ENCODE measurements around the gene BICRAL.
A peak's percentile ranks its signal among the peaks of the same experiment; 100 is the strongest.

Gene BICRAL

DNA sequence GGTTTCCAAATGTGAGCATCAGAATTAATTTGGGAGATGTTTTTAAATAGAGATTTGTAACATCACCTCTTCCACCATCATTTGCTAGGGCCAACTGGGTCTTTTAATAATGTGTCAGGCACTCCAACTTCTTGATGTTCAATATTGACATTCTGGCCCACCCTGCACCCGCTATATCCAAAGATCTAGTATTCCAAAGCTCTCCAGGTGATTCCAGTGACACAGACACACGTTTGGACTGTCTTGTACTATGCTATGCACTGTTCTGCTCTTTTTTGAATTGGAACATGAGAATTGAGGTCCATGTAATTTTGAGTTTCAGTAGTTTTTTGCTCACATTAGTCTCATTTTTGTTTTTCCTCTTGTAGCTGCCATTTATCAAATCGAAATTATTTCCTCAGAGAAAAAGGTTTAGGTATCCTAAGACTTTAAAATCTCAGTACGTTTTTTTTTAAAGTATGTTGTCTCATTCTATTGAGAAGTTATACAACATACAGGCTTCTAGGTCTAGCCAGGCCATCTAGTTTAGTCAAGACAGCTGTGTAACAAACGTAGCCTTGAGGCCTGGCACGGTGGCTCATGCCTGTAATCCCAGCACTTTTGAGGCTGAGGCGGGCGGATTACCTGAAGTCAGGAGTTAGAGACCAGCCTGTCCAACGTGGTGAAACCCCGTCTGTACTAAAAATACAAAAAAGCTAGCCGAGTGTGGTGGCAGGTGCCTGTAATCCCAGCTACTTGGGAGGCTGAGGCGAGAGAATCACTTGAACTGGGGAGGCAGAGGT, 3.1 kb downstream of the BICRAL start:
- peak overlapping the region; percentile 84 for H3K4me3 ChIP-seq (ENCODE audit: low read length)
- TF ChIP-seq, protein P1, sequence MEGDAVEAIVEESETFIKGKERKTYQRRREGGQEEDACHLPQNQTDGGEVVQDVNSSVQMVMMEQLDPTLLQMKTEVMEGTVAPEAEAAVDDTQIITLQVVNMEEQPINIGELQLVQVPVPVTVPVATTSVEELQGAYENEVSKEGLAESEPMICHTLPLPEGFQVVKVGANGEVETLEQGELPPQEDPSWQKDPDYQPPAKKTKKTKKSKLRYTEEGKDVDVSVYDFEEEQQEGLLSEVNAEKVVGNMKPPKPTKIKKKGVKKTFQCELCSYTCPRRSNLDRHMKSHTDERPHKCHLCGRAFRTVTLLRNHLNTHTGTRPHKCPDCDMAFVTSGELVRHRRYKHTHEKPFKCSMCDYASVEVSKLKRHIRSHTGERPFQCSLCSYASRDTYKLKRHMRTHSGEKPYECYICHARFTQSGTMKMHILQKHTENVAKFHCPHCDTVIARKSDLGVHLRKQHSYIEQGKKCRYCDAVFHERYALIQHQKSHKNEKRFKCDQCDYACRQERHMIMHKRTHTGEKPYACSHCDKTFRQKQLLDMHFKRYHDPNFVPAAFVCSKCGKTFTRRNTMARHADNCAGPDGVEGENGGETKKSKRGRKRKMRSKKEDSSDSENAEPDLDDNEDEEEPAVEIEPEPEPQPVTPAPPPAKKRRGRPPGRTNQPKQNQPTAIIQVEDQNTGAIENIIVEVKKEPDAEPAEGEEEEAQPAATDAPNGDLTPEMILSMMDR (IDR thresholded peaks at IDR 0.05; ENCODE audit: insufficient read depth, low read depth, low read length, missing control alignments) = no peak
- DNase-seq (ENCODE audit: low read depth) = no peak

DNA sequence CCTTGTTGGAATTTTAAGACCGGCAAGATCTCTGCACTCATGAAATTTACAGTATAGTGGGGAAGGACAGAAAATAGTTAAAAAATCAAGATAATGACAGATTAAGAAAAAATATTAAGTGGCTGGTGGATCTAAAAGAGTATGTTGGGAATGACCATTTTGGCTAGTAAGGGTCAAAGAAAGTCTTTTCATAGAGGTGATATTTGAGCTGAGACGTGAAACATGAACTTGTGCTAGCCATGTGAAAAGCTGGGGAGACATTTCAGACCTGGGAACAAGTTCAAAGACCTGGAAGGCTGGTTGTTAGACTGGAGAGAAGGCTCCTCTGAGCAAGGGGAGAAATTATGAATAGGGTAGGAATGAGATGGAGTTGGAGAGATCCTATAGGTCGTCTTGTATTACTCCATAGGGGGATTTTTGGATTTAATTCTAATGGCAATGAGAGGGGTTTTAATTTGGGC, 4.7 kb downstream of the BICRAL start:
- no peak overlapping the region for H3K4me3 ChIP-seq (ENCODE audit: low read length)
- DNase-seq (ENCODE audit: low read depth) = no peak
- TF ChIP-seq, protein P1 (IDR thresholded peaks at IDR 0.05; ENCODE audit: insufficient read depth, low read depth, low read length, missing control alignments) = no peak

DNA sequence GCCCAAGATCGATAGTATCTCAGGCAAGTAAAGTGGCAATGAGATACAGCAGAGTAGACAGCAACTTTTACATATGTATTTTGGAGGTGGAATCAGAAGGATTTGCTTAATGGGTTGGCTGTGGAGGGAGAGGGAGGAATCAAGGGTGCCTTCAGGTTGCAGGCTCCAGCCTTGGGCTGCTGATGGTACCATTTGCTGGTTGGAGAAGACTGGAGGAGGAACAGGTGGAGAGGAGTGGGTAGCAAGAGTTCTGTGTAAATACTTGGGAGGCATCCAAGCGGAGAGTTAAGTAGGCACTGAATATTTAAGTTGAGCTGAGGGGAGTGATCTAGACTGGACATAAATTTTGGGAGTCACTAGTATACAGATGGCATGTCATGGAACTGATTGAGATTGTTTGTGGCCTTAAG, 5.2 kb downstream of the BICRAL start:
- no peak overlapping the region for H3K4me3 ChIP-seq (ENCODE audit: low read length)
- no peak for DNase-seq (ENCODE audit: low read depth)
- TF ChIP-seq, protein P1 (IDR thresholded peaks at IDR 0.05; ENCODE audit: insufficient read depth, low read depth, low read length, missing control alignments) = no peak

DNA sequence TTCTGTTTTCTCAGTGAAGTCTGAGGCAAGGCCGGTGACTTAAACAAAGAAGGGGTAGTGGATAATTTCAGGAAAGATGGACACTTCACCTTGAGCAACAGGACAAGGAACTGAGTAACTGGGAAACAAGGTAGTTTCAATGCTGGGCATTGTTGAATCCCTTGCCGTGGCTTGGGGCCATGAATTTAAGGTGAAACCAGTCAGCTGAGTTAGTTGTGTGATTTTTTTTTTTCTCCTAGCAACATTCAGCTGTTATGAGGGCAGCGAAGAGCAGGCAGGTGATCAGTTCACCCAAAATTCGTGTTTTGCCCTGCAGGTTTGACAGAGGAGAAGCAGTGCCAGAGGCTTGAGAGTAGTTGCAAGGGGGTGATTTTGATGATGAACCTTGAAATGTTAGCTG, 6.8 kb downstream of the BICRAL start:
- TF ChIP-seq, protein P1 (IDR thresholded peaks at IDR 0.05; ENCODE audit: insufficient read depth, low read depth, low read length, missing control alignments) = no peak
- no peak for DNase-seq (ENCODE audit: low read depth)
- H3K4me3 ChIP-seq (ENCODE audit: low read length) = no peak overlapping the region

DNA sequence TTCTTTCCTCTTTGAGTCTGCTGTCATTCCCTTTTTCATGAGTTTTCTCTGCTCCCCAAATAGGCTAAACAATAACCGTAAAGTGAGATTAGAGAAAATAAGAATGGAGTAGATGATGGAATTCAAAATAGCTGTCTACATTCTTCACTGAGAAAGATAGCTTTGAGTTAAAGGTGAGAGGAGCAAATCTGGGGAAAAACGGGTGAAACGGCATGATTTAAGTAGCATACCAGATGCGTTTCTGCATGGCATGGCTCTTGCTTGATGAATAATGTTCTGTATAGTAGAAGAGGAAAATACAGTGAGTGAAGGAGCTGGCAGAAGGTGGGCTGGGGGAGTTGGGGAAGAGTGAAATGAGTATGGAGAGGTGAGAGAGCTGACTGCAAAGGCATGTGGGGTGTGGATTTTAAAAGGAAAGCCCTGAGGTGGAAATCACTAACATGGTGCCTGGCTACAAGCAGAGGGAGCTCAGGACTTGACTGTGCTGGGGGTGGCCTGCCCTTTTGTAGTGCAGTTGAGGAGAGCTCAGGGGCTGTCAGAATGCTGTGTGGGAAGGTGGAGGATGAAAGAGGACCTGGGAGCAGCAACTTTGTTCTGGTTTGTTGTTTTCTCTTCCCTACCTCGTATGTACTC, 8.8 kb downstream of the BICRAL start:
- no peak for DNase-seq (ENCODE audit: low read depth)
- H3K4me3 ChIP-seq (ENCODE audit: low read length) = no peak overlapping the region
- TF ChIP-seq, protein P1 (IDR thresholded peaks at IDR 0.05; ENCODE audit: insufficient read depth, low read depth, low read length, missing control alignments) = no peak

DNA sequence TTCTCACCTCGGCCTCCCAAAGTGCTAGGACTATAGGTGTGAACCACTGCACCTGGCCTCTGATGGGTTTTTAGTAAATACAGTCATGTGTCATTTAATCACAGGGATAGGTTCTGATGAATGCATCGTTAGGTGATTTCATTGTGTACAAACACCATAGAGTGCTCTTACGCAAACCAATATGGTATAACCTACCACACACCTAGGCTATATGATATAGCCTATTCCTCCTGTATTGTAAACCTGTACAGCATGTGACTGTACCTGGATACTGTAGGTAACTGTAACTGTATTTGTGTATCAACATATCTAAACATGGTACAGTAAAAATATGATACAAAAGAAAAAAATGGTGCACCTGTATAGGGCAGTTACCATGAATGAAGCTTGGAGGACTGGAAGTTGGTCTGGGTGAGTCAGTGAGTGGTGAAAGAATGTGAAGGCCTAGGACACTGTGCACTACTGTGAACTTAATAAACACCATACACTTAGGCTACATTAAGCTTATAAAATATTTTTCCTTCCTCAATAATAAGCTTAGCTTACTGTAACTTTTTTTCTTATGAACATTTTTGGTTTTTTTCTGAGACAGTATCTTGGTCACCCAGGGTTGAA, 10.0 kb downstream of the BICRAL start:
- DNase-seq (ENCODE audit: low read depth) = peak; percentile 58
- TF ChIP-seq, protein P1 (IDR thresholded peaks at IDR 0.05; ENCODE audit: insufficient read depth, low read depth, low read length, missing control alignments) = no peak

More for the DNA sequence above, 10.0 kb downstream of the BICRAL start:
- H3K4me3 ChIP-seq (ENCODE audit: low read length) = no peak overlapping the region
